KOPT-K1 (cell line): ENCODE data around the gene TBCD.
"Not testable (repeated sequence)": the region's sequence is repeated elsewhere in the genome, so short reads cannot be mapped to it uniquely, and the experiment has no call there.

ENCODE experiments used
- H3K27ac ChIP-seq: fragments of 200-600 bp; sonication (generic); 2 replicates; pipeline ENCODE4 v1.5.1; 2016; ENCODE audit warnings: antibody characterized with exemption, mild to moderate bottlenecking, low read depth, low read length; ENCODE audit not compliant: poor library complexity, severe bottlenecking
- H3K36me3 ChIP-seq: fragments of 200-600 bp; sonication (generic); 2 replicates; pipeline ENCODE4 v1.5.1; 2017; ENCODE audit warnings: antibody characterized with exemption, mild to moderate bottlenecking, low read length, moderate library complexity; ENCODE audit not compliant: insufficient read depth
- H3K9me3 ChIP-seq: fragments of 200-600 bp; sonication (generic); 2 replicates; pipeline ENCODE4 v1.5.1; 2017; ENCODE audit warnings: antibody characterized with exemption, low read length, mild to moderate bottlenecking; ENCODE audit not compliant: insufficient read depth, poor library complexity, severe bottlenecking

Gene TBCD

DNA sequence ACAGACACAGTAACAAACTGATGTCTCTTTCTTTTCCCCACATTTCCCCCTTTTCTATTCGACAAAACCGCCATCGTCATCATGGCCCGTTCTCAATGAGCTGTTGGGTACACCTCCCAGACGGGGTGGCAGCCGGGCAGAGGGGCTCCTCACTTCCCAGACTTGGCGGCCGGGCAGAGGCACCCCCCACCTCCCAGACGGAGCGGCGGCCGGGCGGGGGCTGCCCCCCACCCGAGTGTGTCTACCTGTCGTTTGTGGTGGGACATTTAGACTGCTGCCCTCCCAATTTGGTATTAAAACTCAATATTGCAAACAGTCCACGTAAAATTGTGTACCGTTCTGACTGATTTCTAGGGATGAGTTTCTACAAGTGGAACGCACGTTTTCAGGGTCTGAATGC lies 22.6 kb downstream of the TBCD start:
- not testable (repeated sequence) for H3K9me3 ChIP-seq, H3K27ac ChIP-seq
- peaks cover 75% of the 10 kb centered on the region for H3K36me3 ChIP-seq

DNA sequence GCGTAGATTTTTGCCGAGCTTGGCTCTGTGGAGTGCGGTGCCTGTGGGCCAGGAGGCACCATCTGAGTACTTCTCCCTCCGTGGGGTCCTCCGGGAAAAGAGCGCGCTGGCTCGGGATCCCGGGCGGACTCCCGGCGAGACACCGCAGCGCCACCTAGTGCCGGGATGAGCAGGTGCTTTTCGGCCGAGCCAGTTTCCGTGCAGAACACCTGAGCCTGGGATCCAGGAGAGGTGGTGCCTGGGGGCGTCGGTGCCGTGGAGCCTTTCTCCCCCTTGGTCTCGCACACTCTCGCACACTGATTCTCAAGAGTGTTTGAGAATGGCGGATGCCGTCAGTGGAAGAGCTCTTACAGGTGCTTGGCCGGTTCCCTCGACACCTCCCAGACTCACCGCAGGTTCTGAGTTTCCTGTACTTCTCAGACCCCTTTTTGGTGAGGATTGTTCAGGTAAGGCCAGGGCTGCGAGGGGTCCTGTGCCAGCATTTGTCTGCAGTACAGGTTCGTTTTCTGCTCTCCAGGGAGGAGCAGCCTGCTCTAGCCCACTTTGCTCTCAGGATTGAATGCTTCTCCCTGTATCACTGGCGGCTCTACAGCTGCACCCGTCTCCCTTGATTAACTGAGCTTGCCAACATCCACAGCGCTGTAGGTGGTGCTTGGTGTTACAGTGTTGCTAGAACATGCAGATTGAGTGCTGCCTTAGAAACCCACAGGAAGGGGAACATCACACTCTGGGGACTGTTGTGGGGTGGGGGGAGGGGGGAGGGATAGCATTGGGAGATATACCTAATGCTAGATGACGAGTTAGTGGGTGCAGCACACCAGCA lies 23.3 kb downstream of the TBCD start:
- peaks cover 75% of the 10 kb centered on the region for H3K36me3 ChIP-seq
- H3K27ac ChIP-seq, result no peak overlapping the region
- H3K9me3 ChIP-seq, result no peaks in the 10 kb centered on the region

DNA sequence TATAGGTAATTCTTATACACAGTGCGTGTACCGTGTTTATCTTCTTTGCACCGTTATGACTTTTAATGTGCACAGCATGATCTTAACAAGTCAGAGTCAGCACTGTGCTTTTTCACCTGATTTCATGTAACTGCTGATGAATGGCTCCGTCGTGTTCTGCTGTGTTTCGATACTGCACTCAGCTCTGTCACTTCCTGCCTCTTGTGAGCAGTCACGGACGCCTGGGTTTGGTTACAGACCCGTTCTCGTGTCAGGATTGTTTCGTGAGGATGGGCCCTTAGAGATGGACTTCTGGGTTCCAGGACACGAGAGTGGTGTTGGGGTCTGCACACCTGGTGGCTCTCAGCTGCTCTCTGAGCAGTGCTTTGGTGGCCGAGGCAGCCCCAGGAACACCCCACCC lies 24.6 kb downstream of the TBCD start:
- peaks cover 70% of the 10 kb centered on the region for H3K36me3 ChIP-seq
- H3K27ac ChIP-seq, result no peak overlapping the region
- no peaks in the 10 kb centered on the region for H3K9me3 ChIP-seq

DNA sequence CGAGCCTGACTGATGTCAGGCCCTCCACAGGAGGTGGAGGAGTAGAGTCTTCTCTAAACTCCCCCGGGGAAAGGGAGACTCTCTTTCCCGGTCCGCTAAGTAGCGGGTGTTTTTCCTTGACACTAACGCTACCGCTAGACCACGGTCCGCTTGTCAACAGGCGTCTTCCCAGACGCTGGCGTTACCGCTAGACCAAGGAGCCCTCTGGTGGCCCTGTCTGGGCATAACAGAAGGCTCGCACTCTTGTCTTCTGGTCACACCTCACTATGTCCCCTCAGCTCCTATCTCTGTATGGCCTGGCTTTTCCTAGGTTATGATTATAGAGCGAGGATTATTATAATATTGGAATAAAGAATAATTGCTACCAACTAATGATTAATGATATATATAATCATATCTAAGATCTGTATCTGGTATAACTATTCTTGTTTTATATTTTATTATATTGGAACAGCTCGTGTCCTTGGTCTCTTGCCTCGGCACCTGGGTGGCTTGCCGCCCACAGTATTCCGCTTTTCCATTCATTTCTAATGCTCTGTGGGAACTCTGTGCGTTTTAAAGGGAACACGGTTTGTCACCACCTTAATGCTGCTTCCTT lies 26.0 kb downstream of the TBCD start:
- not testable (repeated sequence) for H3K9me3 ChIP-seq, H3K27ac ChIP-seq
- peaks cover 70% of the 10 kb centered on the region for H3K36me3 ChIP-seq

DNA sequence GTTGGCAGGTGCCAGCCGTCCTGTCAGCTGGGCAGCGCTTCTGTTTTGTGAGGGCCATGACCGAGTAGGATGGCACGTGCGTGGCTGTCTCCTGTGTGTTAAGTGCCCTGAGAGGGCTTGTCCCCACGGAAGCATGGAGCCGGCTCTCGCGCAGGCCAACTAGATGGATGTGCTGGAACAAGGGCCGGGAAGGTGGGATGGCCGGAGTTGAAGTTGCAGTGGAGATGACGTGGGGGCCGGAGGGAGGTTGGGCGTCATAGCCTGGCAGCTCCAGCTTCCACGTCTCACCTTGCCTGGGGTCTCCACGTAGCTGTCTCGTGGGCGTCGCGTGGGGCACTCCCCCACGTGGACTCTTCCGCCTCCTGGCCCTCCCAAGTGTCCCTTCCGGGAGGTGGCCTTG lies 27.7 kb downstream of the TBCD start:
- H3K36me3 ChIP-seq, result peaks cover 77% of the 10 kb centered on the region
- no peak overlapping the region for H3K27ac ChIP-seq

DNA sequence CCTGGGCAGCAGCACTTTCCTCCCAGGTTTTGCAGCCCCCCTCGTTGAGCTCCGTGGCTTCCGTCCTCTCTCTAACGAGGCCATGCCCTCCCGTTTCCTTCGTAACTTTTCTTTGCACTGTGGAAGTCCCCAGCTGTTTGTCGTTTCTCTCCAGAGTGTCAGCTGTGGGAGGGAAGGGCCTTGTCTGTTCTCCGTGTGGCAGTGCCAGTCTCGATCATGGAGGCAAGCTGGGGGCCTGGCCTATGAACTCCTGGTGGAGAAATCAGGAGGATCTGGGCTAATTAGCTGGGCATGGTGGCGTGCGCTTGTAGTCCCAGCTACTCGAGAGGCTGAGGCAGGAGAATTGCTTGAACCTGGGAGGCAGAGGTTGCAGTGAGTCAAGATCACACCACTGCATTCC lies 28.3 kb downstream of the TBCD start:
- Histone ChIP-seq H3K27ac (no peak overlapping the region), H3K36me3 (peaks cover 75% of the 10 kb centered on the region), H3K9me3 (no peaks in the 10 kb centered on the region)

More for the DNA sequence above, 27.7 kb downstream of the TBCD start:
- no peaks in the 10 kb centered on the region for H3K9me3 ChIP-seq

DNA sequence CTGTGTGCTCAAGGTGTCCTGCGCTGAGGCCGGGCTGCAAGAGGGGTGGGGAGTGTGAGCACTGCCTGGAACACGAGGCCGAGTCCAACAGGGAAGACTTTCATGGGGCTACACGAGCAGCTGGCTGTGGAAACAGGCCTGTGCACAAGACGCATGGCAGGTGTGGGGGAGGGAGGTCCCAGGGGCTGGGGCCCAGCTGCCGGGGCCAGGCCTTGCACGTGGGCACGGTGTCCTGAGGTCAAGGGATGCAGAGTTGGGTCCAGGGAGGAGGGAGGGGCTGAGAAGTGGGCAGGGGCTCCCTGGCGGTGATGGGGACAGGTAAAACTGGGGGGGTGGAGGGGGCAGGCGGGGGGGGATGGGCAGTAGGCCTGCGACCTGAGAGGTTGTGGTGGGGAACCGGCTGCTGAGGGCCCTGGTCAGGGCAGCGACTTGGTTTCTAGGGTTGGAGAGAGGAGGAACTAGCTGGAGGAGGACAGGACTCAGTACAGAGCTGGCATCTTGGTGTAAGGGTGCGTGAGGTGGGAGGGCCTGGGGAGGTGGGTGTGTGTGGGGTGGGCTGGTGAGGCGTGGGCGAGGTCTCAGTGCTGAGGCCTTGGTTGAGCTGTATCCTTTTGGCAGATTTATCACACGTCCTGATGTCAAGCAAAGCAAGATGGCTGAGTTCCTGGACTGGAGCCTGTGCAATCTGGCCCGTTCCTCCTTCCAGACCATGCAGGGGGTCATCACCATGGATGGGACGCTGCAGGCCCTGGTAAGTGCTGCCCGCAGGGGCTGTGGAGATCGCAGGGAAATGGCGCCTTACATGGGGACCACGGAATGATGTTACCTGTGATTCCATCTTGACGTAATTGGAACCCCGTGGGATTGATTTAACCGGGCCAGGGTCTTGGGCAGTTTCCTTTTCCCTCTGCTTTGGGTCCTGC lies 29.4 kb downstream of the TBCD start:
- peaks cover 75% of the 10 kb centered on the region for H3K36me3 ChIP-seq
- H3K27ac ChIP-seq, result no peak overlapping the region
- H3K9me3 ChIP-seq, result no peaks in the 10 kb centered on the region

DNA sequence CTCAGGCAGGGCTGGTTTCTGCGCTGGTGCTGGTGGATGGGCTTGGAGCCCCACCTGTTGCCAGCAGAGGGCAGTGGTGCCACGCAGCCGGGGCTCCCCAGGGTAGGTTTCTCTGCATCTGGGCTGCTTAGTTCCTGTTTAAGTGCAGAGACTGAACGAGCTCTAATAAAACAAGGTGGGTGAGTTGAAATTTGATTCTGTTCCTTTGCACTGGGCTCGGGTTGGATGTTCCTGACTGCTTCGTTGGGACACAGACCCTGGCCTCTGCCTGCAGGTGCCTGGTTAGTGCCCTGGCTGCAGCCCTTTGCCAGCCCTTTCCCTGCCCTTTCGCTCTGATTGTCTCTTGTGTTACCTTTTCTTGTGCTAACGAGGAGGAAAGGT lies 30.0 kb downstream of the TBCD start:
- Histone ChIP-seq H3K27ac (no peak overlapping the region), H3K9me3 (no peaks in the 10 kb centered on the region), H3K36me3 (peaks cover 73% of the 10 kb centered on the region)

DNA sequence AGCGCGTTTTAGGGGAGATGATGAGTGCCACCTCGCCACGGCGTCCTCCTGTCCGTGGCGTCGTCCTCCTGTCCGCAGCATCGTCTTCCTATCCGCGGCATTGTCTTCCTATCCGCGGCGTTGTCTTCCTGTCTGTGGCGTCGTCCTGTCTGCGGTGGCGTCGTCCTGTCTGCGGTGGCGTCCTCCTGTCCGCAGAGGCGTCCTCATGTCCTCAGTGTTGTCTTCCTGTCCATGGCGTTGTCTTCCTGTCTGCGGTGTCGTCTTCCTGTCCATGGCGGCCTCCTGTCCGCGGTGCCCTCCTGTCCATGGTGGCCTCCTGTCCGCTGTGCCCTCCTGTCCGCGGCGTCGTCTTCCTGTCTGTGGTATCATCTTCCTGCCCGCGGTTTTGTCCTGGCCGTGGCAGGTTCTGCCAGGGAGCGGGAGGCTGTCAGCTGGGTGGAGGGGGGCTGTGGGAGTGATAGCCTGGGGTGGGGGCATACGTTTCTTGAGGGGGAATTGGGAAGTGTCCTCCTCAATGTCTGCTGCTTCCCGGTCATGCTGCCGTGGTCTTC lies 30.9 kb downstream of the TBCD start:
- Histone ChIP-seq H3K9me3 (no peaks in the 10 kb centered on the region), H3K36me3 (peaks cover 68% of the 10 kb centered on the region), H3K27ac (no peak overlapping the region)

DNA sequence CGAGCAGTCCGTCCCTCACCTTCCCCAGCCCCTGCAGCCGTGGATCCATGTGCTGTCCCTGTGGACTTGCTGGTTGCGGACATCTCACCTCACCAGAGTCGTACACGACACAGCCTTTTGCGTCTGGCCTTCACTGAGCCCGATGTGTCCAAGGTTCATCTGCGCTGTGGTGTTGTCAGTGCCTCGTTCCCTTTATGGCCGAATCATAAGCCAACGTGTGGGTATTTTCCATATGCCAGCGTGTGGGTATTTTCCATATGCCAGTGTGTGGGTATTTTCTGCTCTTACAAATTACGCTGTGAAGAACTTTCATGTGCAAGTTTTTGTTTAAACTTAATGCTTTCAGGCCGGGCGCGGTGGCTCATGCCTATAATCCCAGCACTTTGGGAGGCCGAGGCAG lies 31.6 kb downstream of the TBCD start:
- H3K36me3 ChIP-seq, result peaks cover 73% of the 10 kb centered on the region
- H3K9me3 ChIP-seq, result no peaks in the 10 kb centered on the region
- H3K27ac ChIP-seq, result no peak overlapping the region

DNA sequence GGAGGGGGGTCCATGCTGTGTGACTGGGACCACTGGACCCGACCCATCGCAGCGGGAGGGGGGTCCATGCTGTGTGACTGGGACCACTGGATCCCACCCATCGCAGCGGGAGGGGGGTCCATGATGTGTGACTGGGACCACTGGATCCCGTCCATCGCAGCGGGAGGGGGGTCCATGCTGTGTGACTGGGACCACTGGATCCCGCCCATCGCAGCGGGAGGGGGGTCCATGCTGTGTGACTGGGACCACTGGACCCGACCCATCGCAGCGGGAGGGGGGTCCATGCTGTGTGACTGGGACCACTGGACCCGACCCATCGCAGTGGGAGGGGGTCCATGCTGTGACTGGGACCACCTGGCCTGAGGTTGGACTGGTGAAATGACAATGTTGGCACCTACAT lies 33.7 kb downstream of the TBCD start:
- H3K36me3 ChIP-seq, result peaks cover 80% of the 10 kb centered on the region
- H3K27ac ChIP-seq, H3K9me3 ChIP-seq: not testable (repeated sequence)

DNA sequence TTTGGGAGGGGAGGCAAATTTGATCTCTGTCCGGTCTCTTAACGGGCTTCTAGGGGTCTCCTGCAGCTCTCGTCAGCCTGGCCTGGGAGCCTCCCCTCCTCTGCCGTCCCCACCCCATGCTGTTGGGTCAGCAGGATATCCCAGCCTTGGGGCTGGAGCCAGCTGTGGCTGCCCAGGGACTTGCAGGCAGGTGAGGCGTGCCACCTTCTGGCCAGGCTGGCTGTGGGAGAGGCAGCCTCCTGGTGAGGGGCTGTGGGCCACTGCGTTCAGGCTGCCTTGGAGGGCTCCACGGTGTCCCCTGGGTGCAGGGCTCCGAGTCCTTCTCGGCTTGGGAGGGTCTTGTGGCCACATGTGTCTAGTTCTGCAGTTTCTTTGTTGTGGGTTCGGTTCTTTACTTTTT lies 34.6 kb downstream of the TBCD start:
- no peak overlapping the region for H3K27ac ChIP-seq
- no peaks in the 10 kb centered on the region for H3K9me3 ChIP-seq
- peaks cover 82% of the 10 kb centered on the region for H3K36me3 ChIP-seq

DNA sequence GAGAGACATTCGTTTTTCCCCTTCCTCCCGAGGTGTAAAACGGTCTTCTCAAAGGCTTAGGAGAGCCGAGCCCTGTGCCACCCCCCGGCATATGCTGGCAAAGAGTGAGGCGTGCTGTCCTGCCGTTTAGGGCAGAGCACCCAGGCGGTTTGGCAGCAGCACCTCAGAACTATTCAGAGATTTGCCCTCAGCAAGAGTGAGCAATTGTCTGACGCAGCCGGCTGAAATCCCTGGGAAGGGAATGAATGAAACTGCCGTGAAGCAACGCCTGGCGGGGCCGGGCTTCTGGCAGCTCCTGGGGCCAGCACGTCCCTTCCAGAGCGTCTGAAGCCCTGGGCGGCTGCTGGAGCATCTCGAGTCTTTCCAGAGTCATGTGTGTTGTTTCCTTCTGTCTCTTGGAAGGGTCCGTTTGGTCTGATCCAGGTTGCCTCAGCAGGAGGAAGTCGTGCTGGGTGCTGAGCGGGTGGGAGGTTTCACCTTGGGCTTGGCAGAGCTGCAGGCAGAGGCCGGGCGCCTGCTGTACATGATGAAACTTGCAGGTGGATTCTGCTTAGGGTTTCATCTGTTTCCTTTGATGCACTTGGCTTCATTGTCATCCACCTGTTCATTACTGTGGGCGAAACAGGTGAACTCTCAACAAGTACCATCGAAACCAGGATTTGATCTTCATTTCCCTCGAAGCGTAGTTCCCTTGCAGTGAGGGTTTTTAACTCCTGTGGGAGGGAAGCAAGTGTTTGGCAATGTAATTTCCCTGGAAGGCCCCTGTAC lies 35.4 kb downstream of the TBCD start:
- Histone ChIP-seq H3K9me3 (no peaks in the 10 kb centered on the region), H3K36me3 (peaks cover 78% of the 10 kb centered on the region), H3K27ac (no peak overlapping the region)

DNA sequence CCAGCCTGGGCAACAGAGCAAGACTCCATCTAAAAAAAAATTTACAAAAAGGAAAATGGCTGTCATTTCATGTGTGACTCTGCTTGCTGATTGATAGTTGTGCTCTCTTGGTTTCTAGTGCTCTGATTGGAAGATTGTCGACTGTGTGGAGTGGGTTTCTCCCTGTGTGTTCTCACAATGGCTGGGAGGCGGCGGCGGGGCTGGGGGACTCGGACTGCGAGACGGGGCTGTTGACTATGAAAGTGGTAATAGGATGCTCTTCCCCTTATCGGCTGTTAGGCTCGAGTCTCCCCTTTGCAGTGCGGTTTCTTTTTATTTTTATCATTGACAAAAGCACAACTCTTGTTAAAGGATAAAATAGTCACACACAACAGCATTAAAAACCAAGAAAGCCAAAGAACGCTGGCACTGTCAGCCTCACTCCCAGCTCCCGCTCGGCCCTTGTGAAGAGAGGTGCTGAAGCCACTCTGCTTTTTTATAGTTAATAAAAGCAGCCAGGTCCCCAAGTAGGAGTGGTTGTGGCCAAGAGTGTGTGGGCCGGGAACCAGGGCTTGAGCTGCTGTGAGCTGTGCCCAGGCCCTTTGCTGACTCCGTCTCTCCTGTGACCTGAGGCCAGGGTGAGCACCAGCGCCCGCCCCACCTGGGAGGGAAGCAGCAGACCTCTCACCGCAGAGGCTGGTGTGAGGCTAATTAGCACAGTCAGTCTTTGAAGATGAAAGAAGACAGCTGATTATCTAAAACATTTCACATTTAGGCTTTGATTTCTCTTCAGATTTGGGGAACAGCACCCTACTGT lies 36.5 kb downstream of the TBCD start:
- Histone ChIP-seq H3K9me3 (no peaks in the 10 kb centered on the region), H3K36me3 (peaks cover 78% of the 10 kb centered on the region), H3K27ac (no peak overlapping the region)
